Spleen (tissue), 7 donors: ENCODE data around the gene SFXN3.

ENCODE experiments used
- POLR2A ChIP-seq, 3 donors: fragments of 450-650 bp; IDR thresholded peaks; one replicate each; pipeline ENCODE4 v1.5.1; 2017; ENCODE audit warnings: antibody characterized with exemption in 3 of 3, mild to moderate bottlenecking in 1 of 3
- POLR2AphosphoS5 ChIP-seq, 3 donors: sonication (generic); formaldehyde crosslinking; IDR thresholded peaks; one replicate each; pipeline ENCODE4 v1.5.1; 2017; ENCODE audit warnings: antibody characterized with exemption in 3 of 3
- TF ChIP-seq, protein P1 (sequence below), 11 experiments: fragments of 200-600 bp in 7 of 11; fragments of 450-650 bp in 4 of 11; sonication (generic) in 4 of 11; IDR thresholded peaks in 8 of 11; conservative IDR thresholded peaks in 3 of 11; 1 replicate in 7 of 11; 2 replicates in 4 of 11; pipeline versions ENCODE4 v1.4.0 to v1.8.0; 2016 to 2021; ENCODE audit warnings: antibody characterized with exemption in 11 of 11, inconsistent platforms in 4 of 11, mild to moderate bottlenecking in 1 of 11
- donor health status: DM: no; HTN: no; CAD: no; lungs with moderate emphysema.
- donor health status: DM: no; HTN: no; CAD: no.
- donor health status: DM: no; HTN: no; CAD: no.

DNA sequence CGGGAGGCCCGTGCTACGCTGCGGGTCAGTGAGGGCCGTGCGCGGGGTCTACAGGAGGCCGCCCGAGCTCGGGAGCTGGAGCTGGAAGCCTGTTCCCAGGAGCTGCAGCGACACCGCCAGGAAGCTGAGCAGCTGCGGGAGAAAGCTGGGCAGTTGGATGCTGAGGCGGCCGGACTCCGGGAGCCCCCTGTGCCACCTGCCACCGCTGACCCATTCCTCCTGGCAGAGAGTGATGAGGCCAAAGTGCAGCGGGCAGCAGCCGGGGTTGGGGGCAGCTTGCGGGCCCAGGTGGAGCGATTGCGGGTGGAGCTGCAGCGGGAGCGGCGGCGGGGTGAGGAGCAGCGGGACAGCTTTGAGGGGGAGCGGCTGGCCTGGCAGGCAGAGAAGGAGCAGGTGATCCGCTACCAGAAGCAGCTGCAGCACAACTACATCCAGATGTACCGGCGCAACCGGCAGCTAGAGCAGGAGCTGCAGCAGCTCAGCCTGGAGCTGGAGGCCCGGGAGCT, 24.4 kb upstream of the SFXN3 start:
- TF ChIP-seq POLR2AphosphoS5 (IDR thresholded peaks at IDR 0.05) (peak in 1 of 3 donors; percentile 62), POLR2A (IDR thresholded peaks at IDR 0.05) (no peak)
- TF ChIP-seq, protein P1, sequence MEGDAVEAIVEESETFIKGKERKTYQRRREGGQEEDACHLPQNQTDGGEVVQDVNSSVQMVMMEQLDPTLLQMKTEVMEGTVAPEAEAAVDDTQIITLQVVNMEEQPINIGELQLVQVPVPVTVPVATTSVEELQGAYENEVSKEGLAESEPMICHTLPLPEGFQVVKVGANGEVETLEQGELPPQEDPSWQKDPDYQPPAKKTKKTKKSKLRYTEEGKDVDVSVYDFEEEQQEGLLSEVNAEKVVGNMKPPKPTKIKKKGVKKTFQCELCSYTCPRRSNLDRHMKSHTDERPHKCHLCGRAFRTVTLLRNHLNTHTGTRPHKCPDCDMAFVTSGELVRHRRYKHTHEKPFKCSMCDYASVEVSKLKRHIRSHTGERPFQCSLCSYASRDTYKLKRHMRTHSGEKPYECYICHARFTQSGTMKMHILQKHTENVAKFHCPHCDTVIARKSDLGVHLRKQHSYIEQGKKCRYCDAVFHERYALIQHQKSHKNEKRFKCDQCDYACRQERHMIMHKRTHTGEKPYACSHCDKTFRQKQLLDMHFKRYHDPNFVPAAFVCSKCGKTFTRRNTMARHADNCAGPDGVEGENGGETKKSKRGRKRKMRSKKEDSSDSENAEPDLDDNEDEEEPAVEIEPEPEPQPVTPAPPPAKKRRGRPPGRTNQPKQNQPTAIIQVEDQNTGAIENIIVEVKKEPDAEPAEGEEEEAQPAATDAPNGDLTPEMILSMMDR (IDR thresholded peaks at IDR 0.05 in 8 of 11, conservative IDR thresholded peaks at IDR 0.05 in 3 of 11) = no peak
